Measurements from ENCODE around the gene CORO2B.
A peak's percentile ranks its signal among the peaks of the same experiment; 100 is the strongest.

The CORO2B gene

DNA sequence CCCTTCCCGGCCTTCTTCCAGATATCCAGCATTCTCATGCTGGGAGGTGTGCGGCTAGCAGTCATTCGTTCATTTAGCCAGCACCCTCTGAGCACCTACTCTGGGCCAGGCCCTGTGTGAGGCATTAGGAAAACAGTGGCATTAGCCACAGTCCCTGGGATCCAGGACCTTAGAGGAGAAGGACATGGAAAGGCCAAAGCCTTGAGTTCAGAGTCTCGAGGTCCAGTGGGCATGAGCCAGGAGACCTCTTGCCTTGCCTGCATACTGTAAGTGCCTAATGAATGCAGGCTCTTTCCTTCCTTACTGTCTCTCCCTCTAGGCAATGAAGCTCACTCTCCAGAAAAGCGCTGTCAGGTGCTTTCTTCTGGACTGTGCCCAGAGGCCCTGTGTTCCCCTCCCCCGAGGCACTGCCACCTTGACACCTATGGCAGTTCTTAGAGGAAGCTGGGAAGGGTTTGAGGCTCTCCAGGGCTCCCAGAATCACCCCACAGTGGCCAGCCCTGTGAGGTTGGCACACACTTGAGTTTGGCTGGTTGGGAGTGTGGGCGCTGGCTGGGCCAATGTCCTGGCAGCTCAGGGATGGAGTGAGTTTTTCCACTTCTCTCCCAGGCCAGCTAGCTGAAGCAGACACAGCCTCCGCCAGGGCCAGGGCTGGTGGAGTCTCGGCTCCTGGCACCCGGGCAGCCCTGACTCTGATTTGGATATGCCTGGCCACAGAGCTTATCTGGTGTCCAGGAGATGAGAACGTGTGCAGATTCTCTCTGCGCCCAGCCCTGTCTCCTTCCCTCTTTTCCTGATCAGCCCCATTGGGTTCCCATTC lies 5.4 kb downstream of the CORO2B start:
- H3K9me3 ChIP-seq (ENCODE audit: severe bottlenecking) = no peaks in the 10 kb centered on the region
- peak overlapping the region; percentile 93 for H3K27ac ChIP-seq
- no peak for DNase-seq
- H3K27me3 ChIP-seq (ENCODE audit: insufficient read depth, low read depth, severe bottlenecking) = no peaks in the 10 kb centered on the region
- peaks cover 32% of the 10 kb centered on the region for H3K36me3 ChIP-seq
- H3K4me3 ChIP-seq (ENCODE audit: low read depth, low read length) = no peak overlapping the region
- TF ChIP-seq, protein P1, sequence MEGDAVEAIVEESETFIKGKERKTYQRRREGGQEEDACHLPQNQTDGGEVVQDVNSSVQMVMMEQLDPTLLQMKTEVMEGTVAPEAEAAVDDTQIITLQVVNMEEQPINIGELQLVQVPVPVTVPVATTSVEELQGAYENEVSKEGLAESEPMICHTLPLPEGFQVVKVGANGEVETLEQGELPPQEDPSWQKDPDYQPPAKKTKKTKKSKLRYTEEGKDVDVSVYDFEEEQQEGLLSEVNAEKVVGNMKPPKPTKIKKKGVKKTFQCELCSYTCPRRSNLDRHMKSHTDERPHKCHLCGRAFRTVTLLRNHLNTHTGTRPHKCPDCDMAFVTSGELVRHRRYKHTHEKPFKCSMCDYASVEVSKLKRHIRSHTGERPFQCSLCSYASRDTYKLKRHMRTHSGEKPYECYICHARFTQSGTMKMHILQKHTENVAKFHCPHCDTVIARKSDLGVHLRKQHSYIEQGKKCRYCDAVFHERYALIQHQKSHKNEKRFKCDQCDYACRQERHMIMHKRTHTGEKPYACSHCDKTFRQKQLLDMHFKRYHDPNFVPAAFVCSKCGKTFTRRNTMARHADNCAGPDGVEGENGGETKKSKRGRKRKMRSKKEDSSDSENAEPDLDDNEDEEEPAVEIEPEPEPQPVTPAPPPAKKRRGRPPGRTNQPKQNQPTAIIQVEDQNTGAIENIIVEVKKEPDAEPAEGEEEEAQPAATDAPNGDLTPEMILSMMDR (IDR thresholded peaks at IDR 0.05; ENCODE audit: low read depth, low read length) = no peak

DNA sequence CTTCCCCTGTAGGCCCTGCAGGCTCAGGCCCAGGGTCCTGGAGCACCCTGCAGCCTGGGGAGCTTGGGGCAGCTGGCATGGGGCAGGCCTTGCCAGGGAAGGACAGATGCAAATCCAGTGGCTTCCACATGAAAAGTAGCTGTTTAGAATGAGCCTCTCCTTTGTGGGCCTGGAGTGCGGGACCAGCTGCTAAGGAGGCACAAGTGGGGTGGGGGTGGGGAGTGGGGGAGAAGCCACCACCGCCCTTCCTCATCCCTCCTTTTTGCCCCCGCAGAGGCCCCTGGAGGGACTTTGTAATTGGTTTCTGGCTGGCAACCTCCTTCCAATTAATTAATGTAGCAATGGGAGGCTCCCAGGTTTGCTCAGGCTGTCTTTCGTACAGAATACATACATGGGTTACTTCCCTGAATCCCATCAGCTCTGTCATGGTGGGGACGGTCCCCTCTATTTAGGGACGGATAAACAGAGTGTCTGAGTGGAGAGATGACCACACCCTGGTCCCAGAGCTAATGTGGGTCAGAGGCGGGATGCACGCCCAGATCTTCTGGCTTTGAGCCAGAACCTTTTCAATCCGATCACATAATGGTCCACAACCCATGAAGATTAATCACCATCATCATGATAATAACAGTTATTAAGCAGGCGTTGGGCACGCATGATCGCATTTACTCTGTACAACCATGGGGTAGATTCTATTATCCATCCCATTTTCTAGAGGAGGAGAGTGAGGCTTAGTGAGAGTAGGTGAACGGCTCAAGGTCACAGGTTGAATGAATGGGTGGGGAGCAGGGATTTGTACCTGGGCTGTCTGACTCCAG lies 6.2 kb downstream of the CORO2B start:
- H3K4me3 ChIP-seq (ENCODE audit: low read depth, low read length) = no peak overlapping the region
- no peaks in the 10 kb centered on the region for H3K9me3 ChIP-seq (ENCODE audit: severe bottlenecking)
- H3K27me3 ChIP-seq (ENCODE audit: insufficient read depth, low read depth, severe bottlenecking) = no peaks in the 10 kb centered on the region
- DNase-seq = no peak
- TF ChIP-seq, protein P1 (IDR thresholded peaks at IDR 0.05; ENCODE audit: low read depth, low read length) = no peak
- H3K27ac ChIP-seq = peak overlapping the region; percentile 93
- H3K36me3 ChIP-seq = peaks cover 32% of the 10 kb centered on the region

DNA sequence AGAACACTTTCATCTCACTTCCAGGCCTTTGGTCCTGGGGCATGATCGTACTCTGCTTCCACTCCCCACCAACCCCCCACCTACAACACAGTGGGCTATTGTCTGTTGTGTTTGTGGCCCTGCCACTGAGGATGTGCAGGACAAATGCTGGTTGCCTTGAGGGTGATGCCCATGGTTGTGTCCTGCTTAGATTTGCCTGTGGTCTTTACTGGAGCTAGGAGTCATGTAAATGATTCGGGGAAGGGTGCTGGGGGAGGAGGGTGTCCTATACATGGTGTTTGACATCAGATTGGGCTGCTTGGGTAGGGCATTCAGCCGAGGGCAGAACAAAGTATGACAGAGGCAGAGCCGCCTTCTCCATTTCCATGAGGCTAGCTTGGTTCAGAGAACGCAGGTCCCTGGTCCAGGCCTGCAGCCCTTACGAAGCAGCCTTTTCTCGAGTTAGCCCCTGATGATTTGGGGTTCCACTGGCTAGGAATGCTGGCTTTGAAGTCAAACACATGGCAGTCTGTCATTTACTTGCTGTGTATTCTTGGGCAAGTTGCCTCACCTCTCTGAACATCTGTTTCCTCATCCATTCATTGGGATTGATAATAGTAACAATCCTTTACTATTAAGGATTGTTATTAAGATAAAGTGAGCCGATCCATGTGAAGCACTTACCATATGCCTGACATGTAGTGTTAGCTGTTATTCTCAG lies 6.9 kb downstream of the CORO2B start:
- Histone ChIP-seq H3K9me3 (ENCODE audit: severe bottlenecking) (no peaks in the 10 kb centered on the region), H3K4me3 (ENCODE audit: low read depth, low read length) (no peak overlapping the region), H3K27ac (no peak overlapping the region; the same call in 1 of the 2 replicates), H3K36me3 (peaks cover 32% of the 10 kb centered on the region), H3K27me3 (ENCODE audit: insufficient read depth, low read depth, severe bottlenecking) (no peaks in the 10 kb centered on the region)
- no peak for DNase-seq
- TF ChIP-seq, protein P1 (IDR thresholded peaks at IDR 0.05; ENCODE audit: low read depth, low read length) = no peak

DNA sequence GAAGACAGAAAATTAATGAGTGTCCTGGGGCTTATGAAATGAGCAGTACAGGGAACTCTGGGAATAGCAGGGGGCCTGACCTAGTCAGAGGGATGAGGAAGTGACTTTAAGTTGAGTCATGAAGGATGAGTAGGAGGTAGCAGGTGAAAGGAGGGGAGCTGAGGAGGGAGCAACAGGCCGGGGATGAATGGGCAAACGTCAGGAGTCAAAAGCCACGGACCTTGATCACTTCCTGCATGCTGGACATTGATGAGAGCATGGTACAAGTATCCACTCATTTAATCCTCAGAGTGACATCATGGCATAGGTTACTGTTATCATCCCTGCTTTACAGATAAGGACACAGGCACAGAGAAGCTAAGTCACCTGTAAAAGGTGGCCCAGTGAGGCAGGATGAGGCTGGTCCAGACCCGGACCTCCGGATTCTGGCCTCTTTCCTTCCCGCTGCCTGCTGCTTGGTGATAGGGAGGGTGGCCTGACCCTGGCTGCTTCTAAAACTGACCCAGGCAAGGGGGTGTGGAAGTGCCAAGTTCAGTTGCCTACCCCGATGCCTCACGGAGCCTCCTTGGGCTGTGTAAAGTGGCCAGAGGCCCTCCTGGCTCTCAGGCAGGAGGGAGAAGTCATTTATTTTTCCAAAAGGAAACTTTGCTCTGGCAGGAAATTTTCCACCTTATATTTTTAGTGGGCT lies 7.6 kb downstream of the CORO2B start:
- Histone ChIP-seq H3K9me3 (ENCODE audit: severe bottlenecking) (no peaks in the 10 kb centered on the region), H3K27ac (no peak overlapping the region), H3K36me3 (peaks cover 30% of the 10 kb centered on the region), H3K27me3 (ENCODE audit: insufficient read depth, low read depth, severe bottlenecking) (no peaks in the 10 kb centered on the region), H3K4me3 (ENCODE audit: low read depth, low read length) (no peak overlapping the region)
- TF ChIP-seq, protein P1 (IDR thresholded peaks at IDR 0.05; ENCODE audit: low read depth, low read length) = no peak
- no peak for DNase-seq

DNA sequence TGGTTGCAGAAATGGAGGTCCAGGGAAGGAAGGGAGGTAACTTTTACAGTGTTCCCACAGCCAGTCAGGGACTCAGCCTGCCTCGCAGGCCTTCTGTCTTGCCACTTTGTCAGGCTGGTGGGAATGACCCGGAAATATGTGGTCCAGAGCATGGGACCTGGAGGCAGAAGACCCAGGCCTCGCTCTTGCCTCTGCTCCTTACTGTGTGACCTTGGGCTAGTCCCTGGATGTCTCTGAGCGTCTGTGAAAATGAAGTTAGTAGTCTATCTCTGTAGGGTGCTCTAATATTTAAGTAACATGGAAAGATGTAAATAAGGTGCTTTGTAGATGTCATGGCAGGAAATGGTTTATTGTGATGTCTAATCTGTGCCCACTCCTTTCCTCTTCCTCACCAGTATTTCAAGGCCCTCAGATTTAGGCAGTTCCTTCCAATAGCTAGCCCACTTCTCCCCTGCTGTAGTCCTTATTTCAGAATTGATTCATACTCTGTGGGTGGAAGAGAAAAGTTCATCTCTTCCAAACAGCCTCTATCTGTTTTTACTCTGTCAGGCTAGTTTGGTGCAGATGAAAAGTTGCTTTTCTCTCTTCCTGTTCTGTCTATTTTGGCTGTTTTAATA lies 9.1 kb downstream of the CORO2B start:
- Histone ChIP-seq H3K9me3 (ENCODE audit: severe bottlenecking) (no peaks in the 10 kb centered on the region), H3K4me3 (ENCODE audit: low read depth, low read length) (no peak overlapping the region), H3K36me3 (peaks cover 15% of the 10 kb centered on the region), H3K27me3 (ENCODE audit: insufficient read depth, low read depth, severe bottlenecking) (no peaks in the 10 kb centered on the region), H3K27ac (no peak overlapping the region)
- TF ChIP-seq, protein P1 (IDR thresholded peaks at IDR 0.05; ENCODE audit: low read depth, low read length) = no peak
- DNase-seq = no peak

All from WERI-Rb-1 (cell line).